ENCODE measurements around the gene SLC25A18. TPM values are rescaled to one million over a fixed set of nuclear protein-coding genes. Genes with fewer than 3 reads are reported as not detected.
"Not testable (repeated sequence)": the region's sequence is repeated elsewhere in the genome, so short reads cannot be mapped to it uniquely, and the experiment has no call there.

SLC25A18 gene
- total RNA-seq, 1 donor from 2014 or later, result 2.1 TPM

- intact Hi-C loops (cut with DNase I), result no loop called here
Observed at GRCh38 chr22:17592201-17592600, 28.9 kb downstream of the SLC25A18 start.

GRCh38 chr22:17596226-17596625 lies 32.9 kb downstream of the SLC25A18 start:
- ATAC-seq, result no peak
- no peak for DNase-seq (ENCODE audit: missing footprints)
- intact Hi-C loops (cut with DNase I), result no loop called here

More at GRCh38 chr22:17592201-17592600, 28.9 kb downstream of the SLC25A18 start:
- no peak for DNase-seq (ENCODE audit: missing footprints)
- no peak for ATAC-seq

GRCh38 chr22:17597217-17597616 lies 33.9 kb downstream of the SLC25A18 start:
- intact Hi-C loops (cut with DNase I), result no loop called here
- no peak for ATAC-seq
- no peak for DNase-seq (ENCODE audit: missing footprints)

- no peak for ATAC-seq
- intact Hi-C loops (cut with DNase I), result no loop called here
- DNase-seq (ENCODE audit: missing footprints), result no peak
Observed at GRCh38 chr22:17598318-17598717, 35.0 kb downstream of the SLC25A18 start.

- DNase-seq (ENCODE audit: missing footprints) (no peak), ATAC-seq (no peak)
- intact Hi-C loops (cut with DNase I), result no loop called here
Observed at GRCh38 chr22:17601031-17601430, 37.7 kb downstream of the SLC25A18 start.

GRCh38 chr22:17603668-17604067 lies 40.4 kb downstream of the SLC25A18 start:
- DNase-seq (ENCODE audit: missing footprints) (no peak), ATAC-seq (no peak)
- intact Hi-C loops (cut with DNase I), result no loop called here

GRCh38 chr22:17606496-17606895 lies 43.2 kb downstream of the SLC25A18 start:
- intact Hi-C loops (cut with DNase I), result loop anchor here (2.0 kb wide), 1 partner anchor 28 kb away; no protein-coding TSS in a partner anchor
- DNase-seq (ENCODE audit: missing footprints), result no peak
- ATAC-seq, result peak; percentile 66

- ATAC-seq (no peak), DNase-seq (ENCODE audit: missing footprints) (no peak)
- intact Hi-C loops (cut with DNase I), result loop anchor here (2.0 kb wide), 1 partner anchor 29 kb away; no protein-coding TSS in a partner anchor
Observed at GRCh38 chr22:17607891-17608521, 44.7 kb downstream of the SLC25A18 start.

- ATAC-seq (no peak), DNase-seq (ENCODE audit: missing footprints) (no peak)
- intact Hi-C loops (cut with DNase I), result no loop called here
Observed at GRCh38 chr22:17612057-17612456, 48.8 kb downstream of the SLC25A18 start.

- ATAC-seq (no peak), DNase-seq (ENCODE audit: missing footprints) (no peak)
- intact Hi-C loops (cut with DNase I), result no loop called here
Observed at GRCh38 chr22:17613280-17613679, 50.0 kb downstream of the SLC25A18 start.

GRCh38 chr22:17627961-17628405 lies 64.7 kb downstream of the SLC25A18 start:
- ATAC-seq (no peak), DNase-seq (ENCODE audit: missing footprints) (no peak)
- intact Hi-C loops (cut with DNase I), result no loop called here

- intact Hi-C loops (cut with DNase I), result no loop called here
- ATAC-seq, result peak; percentile 100
- peak; percentile 97 for DNase-seq (ENCODE audit: missing footprints)
Observed at GRCh38 chr22:17628406-17629172, 65.3 kb downstream of the SLC25A18 start, which contains the start of gene ATP6V1E1. Gene ATP6V1E1, minus strand, starts transcription at chr22:17628749. Its CDS starts 114 bp downstream, at chr22:17628635.

- no peak for ATAC-seq
- intact Hi-C loops (cut with DNase I), result no loop called here
- no peak for DNase-seq (ENCODE audit: missing footprints)
Observed at GRCh38 chr22:17629173-17629489, 65.8 kb downstream of the SLC25A18 start.

GRCh38 chr22:17629641-17630040 lies 66.3 kb downstream of the SLC25A18 start:
- no peak for ATAC-seq
- intact Hi-C loops (cut with DNase I), result loop anchor here (10.0 kb wide), 1 partner anchor 455 kb away; no protein-coding TSS in a partner anchor
- no peak for DNase-seq (ENCODE audit: missing footprints)

- no peak for ATAC-seq
- intact Hi-C loops (cut with DNase I), result loop anchor here (10.0 kb wide), 1 partner anchor 456 kb away; no protein-coding TSS in a partner anchor
- no peak for DNase-seq (ENCODE audit: missing footprints)
Observed at GRCh38 chr22:17631076-17631565, 67.8 kb downstream of the SLC25A18 start.

- intact Hi-C loops (cut with DNase I), result loop anchor here (10.0 kb wide), 1 partner anchor 459 kb away; no protein-coding TSS in a partner anchor
- ATAC-seq (no peak), DNase-seq (ENCODE audit: missing footprints) (no peak)
Observed at GRCh38 chr22:17633217-17633997, 70.1 kb downstream of the SLC25A18 start.

GRCh38 chr22:17633998-17634323 lies 70.7 kb downstream of the SLC25A18 start:
- ATAC-seq (no peak), DNase-seq (ENCODE audit: missing footprints) (no peak)
- intact Hi-C loops (cut with DNase I), result loop anchor here (10.0 kb wide), 1 partner anchor 459 kb away; no protein-coding TSS in a partner anchor

GRCh38 chr22:17634696-17635095 lies 71.4 kb downstream of the SLC25A18 start:
- ATAC-seq (no peak), DNase-seq (ENCODE audit: missing footprints) (no peak)
- intact Hi-C loops (cut with DNase I), result loop anchor here (10.0 kb wide), 1 partner anchor 460 kb away; no protein-coding TSS in a partner anchor

- intact Hi-C loops (cut with DNase I), result loop anchor here (10.0 kb wide), 1 partner anchor 462 kb away; no protein-coding TSS in a partner anchor
- DNase-seq (ENCODE audit: missing footprints), result not testable (repeated sequence)
Observed at GRCh38 chr22:17636850-17637249, 73.6 kb downstream of the SLC25A18 start.

More at GRCh38 chr22:17636850-17637249, 73.6 kb downstream of the SLC25A18 start:
- ATAC-seq, result not testable (repeated sequence)

Measured in Right ventricle myocardium inferior (tissue), 1 donor.